Head of caudate nucleus (tissue), 42 donors: ENCODE measurements around the gene GSTA5.
"Not testable (repeated sequence)": the region's sequence is repeated elsewhere in the genome, so short reads cannot be mapped to it uniquely, and the experiment has no call there.

Source experiments
- DNase-seq, 42 donors: peaks; one replicate each; pipeline versions ENCODE4 v3.0.0 to v3.0.0-alpha.2; 2020 to 2021; ENCODE audit warnings: mixed read lengths in 7 of 42
- intact Hi-C: fragments of 100-400 bp; cut with DNase I; formaldehyde crosslinking; loops from one replicate; pipeline ENCODE4 v1.15.0; 2022

Gene GSTA5

DNA sequence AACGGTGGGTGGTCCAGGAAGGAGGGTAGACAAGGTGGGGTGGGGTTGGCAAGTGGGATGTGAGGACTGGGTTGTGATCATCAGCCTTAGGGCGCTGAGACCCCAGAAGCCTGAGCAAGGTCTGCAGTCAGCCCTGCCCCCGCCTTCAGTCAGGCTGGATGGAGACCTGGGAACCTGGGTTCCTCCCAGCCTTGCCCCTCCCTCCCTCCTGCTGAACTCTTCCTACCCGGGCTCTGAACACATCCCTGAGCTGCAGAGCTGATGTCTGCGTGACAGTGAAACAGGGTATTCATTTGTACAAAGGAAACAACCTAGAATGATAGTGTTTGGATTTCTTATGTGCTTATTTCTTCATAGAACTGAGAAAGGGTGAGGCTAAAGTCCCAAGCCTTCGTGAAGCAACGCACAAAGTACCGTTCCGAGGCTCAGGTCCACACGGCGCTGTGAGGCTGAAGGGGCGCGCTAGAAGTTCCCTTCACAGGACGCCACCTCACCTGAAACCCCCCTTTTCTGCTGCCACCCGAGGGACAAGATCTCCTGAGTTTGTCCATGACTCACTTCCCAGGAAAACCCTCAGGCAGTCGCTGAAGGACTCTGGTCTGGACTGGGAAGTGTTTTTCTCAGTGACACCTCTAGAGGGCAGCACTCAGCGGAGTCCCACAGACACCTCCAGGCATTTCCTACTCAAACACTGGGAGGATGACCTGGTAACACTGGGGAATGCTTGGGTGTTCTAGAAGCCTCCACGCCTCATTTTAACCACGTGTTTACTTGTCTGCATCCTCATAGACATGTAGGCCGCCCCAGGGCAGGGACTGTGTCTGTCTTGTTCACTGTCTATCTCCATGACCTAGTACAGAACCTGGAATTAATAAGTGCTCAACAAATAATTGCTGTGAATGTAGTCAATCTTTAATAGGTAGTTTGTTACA lies 1.2 kb downstream of the GSTA5 start:
- intact Hi-C loops, result no loop called here
- DNase-seq, result peak in 38 of 42 donors; percentile 1 to 78 (median 40)

DNA sequence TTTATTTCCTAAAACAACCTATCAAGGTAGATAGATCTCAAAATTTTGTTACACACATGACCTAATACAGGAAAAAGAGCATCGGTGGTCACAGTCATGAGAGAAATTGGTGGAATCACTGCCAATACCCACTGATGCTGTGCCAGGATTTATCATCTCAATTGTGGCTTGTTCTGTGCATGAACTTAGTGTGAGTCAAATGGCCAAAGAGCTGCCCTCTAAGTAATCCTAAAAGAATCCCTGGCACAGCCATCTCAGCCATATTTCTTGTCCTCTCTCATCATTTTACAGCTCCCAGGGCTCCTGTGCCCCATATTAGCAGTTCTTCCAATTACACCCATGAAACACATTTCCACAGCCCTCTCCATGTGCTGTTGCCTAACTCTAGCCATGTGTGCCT lies 6.1 kb downstream of the GSTA5 start:
- no peak for DNase-seq
- intact Hi-C loops, result no loop called here

DNA sequence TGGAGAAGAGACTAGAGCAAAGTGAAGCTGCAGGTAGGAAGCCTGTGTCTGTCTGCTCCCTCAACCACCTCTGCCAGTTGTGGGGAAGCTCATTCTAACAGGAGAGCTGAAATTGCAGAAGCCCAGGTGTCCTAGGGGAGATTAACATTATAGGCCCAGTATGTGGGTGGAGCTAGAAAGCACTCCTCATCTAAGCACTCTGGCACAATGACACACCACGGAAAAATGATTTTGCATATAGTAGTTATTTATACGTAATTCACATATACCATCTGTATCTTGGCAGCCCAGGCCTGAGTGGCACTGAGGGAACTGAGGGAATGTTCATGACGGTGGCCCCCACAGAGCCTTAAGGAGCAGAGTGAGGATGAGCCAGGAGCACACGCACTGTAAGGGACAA lies 9.7 kb downstream of the GSTA5 start:
- intact Hi-C loops, DNase-seq: not testable (repeated sequence)

DNA sequence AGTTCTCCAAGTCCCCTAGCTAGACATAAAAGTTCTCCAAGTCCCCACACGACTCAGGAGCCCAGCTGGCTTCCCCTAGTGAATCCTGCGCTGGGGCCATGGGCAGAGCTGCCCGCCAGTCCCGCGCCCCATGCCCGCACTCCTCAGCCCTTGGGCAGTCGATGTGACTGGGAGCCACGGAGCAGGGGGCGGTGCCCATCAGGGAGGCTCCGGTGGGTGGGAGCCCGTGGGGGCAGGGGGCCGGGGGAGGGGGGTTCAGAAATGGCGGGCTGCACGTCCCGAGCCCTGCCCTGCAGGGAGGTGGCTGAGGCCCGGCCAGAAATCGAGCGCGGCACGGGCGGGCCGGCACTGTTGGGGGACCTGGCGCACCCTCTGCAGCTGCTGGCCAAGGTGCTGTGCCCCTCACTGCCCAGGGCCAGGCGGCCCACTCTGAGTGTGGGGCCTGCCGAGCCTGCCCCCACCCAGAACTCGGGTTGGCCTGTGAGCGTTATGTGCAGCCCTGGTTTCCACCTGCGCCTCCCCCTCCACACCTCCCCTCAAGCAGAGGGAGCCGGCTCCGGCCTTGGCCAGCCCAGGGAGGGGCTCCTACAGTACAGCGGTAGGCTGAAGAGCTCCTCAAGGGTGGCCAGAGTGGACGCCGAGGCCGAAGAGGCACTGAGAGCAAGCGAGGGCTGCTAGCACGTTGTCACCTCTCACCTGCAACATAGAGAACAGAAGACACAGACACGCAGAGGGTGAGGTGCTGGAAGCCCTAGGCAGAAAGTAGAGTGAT lies 11.4 kb downstream of the GSTA5 start:
- intact Hi-C loops, result no loop called here
- DNase-seq, result no peak

- intact Hi-C loops, DNase-seq: not testable (repeated sequence)
These were observed 12.0 kb downstream of the GSTA5 start for GRCh38 chr6:52828621-52829020.

DNA sequence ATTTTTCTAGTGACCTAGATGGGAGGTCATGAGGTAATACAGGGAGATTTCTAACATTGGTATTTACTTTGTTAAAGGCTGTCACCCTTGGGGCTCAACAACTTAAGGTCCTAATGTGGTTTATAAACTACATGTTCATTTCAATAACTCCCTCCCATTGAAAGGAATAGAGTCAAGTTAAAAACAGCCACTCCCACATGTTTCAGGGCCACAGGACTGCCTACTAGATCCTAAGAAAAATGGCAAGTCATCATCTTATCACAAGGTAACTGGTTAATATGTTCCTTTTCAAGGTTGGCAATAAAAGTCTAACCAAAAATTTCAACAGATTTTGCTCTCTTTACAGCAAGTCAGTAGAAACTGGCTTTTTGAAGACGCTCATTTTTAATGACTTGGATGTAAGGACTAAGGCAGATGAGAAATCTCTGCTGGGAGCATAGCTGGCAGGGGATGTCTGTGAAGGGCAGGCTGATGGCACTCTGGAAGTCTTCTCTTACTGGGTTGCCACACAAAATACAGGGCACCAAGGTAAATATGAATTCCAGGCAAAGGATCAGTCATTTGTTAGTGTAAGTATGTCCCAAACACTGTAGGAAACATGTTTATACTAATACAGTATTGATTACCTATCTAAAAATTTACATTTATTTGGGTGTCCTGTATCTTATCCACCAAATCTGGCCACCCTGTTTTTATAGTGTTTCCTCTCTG lies 13.4 kb downstream of the GSTA5 start:
- intact Hi-C loops, DNase-seq: not testable (repeated sequence)

DNA sequence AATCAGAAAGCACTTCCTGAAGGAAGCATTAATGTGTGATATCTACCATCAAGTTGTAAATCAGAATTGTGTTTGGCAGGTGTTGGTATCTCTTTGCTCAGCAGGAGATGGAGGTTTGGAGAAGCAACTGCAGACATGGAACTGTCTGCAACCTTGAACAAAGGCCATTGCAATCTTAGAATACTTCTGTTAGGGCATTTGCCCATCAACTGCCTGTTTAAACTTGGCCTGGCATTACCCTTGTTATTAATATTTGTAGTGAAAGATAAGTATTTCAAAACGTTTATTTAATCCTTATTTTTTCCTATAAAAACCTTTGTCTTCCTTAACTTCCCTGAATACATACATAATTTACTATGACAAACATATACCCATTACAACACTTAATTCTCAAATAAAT lies 14.1 kb downstream of the GSTA5 start:
- intact Hi-C loops, result no loop called here
- DNase-seq, result no peak

DNA sequence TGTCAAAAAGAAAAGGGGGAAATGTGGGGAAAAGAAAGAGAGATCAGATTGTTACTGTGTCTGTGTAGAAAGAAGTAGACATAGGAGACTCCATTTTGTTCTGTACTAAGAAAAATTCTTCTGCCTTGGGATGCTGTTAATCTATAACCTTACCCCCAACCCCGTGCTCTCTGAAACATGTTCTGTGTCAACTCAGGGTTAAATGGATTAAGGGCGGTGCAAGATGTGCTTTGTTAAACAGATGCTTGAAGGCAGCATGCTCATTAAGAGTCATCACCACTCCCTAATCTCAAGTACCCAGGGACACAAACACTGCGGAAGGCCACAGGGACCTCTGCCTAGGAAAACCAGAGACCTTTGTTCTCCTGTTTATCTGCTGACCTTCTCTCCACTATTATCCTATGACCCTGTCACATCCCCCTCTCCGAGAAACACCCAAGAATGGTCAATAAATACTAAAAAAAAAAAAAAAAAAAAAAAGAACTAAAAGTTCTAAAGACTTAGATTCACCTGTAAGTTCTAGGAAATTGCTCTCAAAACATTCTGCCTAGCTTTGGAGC lies 14.6 kb downstream of the GSTA5 start:
- DNase-seq, intact Hi-C loops: not testable (repeated sequence)

- intact Hi-C loops, DNase-seq: not testable (repeated sequence)
These were observed 15.3 kb downstream of the GSTA5 start for GRCh38 chr6:52825270-52825793.

- intact Hi-C loops, result no loop called here
These were observed 18.8 kb downstream of the GSTA5 start for GRCh38 chr6:52821842-52822241.

GRCh38 chr6:52820198-52820597 lies 20.4 kb downstream of the GSTA5 start:
- intact Hi-C loops, result no loop called here
- DNase-seq, result no peak

More at GRCh38 chr6:52821842-52822241, 18.8 kb downstream of the GSTA5 start:
- no peak for DNase-seq

DNA sequence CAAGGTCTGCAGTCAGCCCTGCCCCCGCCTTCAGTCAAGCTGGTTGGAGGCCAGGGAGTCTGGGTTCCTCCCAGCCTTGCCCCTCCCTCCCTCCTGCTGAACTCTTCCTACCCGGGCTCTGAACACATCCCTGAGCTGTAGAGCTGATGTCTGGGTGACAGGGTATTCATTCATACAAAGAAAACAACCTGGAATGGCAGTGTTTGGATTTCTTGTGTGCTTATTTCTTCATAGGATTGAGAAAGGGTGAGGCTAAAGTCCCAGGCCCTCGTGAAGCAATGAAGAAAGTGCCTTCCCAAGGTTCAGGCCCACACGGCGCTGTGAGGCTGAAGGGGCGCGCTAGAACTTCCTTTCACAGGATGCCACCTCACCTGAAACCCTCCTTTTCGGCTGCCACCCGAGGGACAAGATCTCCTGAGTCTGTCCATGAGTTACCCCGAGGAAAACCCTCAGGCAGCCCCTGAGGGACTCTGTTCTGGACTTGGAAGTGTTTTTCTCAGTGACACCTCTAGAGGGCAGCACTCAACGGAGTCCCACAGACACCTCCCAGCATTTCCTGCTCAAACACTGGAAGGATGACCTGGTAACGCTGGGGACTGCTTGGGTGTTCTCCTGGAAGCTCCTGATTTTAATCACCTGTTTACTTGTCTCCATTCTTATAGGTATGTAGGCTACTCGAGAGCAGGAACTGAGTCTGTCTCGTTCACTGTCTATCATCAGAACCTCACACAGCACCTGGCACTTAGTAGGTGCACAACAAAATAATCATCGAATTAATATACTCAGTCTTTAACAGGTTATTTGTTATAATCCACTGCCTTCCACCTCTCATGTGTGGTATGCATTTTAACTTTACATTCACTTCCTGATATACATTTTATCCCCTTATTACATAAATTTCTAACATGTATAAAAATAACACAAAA lies 25.2 kb downstream of the GSTA5 start:
- peak in 31 of 42 donors; percentile 9 to 74 (median 32) for DNase-seq
- intact Hi-C loops, result no loop called here

DNA sequence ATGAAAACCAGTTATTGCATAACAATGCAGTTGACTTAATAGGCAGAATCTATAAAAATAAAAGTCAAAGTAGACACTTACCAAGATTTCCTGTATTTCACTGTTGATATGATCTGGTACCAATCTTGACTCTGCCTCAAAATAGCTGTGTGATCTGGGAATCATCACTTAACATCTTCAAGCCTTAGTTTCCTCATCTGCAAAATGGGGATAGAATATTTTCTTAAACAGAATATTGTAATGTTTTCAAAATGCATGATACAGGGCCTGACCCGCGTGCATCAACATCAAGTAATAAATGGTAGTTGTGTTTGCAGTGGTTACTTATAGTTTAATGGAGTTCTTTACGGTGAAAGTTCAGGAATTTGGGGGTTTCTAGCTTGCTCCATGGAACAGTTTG lies 26.1 kb downstream of the GSTA5 start:
- intact Hi-C loops, DNase-seq: not testable (repeated sequence)

- intact Hi-C loops, DNase-seq: not testable (repeated sequence)
These were observed 30.8 kb downstream of the GSTA5 start for GRCh38 chr6:52809777-52810176.

DNA sequence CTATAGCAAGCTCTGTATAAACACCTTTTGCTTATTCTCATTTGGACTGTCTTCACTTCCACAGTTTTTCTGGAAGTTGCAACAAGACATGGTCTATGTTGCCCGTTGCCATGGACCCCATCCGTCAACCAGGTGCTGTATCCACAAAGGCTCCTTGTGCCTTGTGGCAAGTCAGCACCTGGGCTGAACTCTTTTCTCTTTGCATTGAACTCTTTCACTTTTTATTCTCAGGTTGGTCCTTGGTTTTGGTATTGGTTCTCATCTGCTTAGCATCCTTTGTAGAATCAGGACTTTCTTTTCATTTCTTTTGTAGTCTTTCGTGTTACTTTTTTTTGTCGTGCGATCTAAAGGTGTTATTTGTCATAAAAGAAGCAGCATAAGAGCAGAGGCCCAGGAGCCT lies 32.0 kb downstream of the GSTA5 start:
- intact Hi-C loops, result no loop called here
- no peak for DNase-seq

DNA sequence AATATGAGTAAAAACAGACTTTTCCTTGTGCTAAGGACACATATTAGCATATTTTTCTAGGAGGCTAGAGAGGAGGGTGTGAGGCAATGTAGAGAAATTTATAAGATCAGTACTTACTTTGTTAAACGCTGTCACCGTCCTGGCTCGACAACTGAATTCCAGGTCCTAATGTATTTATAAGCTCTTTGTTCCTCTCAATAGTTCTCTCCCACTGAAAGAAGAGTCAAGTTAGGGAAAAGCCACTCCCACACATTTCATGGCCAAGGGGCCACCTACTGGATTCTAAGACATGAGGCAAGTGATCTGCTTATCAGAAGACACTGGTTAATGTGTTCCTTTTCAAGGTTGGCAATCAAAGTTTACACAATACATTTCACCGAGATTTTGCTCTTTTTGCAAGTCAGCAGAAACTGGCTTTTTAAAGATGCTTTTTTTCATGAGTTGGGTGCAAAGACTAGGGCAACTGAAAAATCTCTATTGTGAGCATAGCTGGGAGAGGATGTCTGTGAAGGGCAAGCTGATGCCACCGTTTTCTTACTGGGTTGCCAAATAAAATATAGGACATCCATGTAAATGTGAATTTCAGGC lies 36.9 kb downstream of the GSTA5 start, which contains the start of gene GSTA1:
TSS of gene GSTA1 (minus strand) at position 149 of the 588 bp plus-strand sequence. CDS start 4,549 bp downstream, outside the sequence.
- intact Hi-C loops, DNase-seq: not testable (repeated sequence)

GRCh38 chr6:52802806-52803205 lies 37.8 kb downstream of the GSTA5 start:
- no peak for DNase-seq
- intact Hi-C loops, result no loop called here
